GM18951 (cell line): Measurements from ENCODE around the gene CCDC63.

Experiments used
- POLR2A ChIP-seq: IDR thresholded peaks from 4 replicates; pipeline ENCODE4 v1.6.1; 2011; ENCODE audit warnings: mild to moderate bottlenecking; ENCODE audit not compliant: insufficient read length, insufficient read depth; ENCODE audit errors: extremely low read depth
- in situ Hi-C: fragments of 300-500 bp; cut with MboI; formaldehyde crosslinking; loops from one replicate; pipeline ENCODE4 v1.12.0; 2022; ENCODE audit warnings: low sequenced_read_pairs, mixed read lengths, inconsistent platforms; ENCODE audit not compliant: unreplicated experiment

Gene CCDC63

DNA sequence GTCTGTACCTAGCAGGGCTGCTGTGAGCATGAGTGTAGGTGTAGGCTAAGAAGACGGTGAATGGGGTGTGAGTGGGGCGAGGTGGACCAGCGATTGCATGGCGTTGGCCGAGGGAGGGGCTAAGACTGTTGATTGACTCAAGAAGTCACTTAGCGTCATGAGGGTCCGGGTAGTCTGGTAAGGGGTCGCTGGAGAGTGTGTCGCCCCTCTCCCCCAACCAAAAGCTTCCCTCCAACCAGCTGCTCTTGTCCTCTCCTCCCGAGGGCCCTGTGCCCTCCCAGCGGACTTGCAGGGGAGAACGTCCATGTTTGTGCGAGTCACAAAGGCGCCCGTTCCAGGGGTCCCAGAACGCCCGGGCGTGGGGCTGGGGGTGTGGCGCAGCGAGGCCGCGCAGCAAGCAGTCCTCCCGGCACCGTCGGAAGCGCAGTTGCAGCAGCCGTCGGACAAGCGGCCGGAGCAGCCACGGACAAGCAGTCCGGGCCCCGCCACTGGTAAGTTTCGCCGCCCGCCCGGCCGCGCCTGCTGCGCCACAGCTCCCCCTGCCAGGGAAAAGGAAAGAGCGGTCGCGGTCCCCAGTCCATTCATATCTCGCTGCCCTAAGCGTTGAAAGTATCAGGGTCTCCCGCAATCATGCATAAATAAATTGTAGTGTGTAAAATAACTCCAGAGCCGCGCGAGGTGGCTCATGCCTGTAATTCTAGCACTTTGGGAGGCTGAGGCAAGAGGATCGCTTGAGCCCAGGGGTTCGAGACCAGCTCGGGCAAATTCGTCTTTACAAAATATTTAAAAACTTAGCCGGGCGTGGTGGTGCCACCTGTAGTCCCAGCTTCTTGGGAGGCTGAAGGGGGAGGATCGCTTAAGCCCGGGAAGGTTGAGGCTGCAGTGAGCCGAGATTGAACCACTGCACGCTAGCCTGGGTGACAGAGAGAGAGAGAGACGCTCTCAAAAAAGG, at the start of gene CCDC63:
CCDC63 (plus strand) TSS at position 373 of the 952 bp plus-strand sequence. CDS start 5,968 bp downstream, outside the sequence.
- no peak for TF ChIP-seq POLR2A
- in situ Hi-C loops, result loop anchor here (25.0 kb wide), 1 partner anchor 385 kb away; the partner anchor contains the start of genes ARPC3, FAM216A and GPN3

DNA sequence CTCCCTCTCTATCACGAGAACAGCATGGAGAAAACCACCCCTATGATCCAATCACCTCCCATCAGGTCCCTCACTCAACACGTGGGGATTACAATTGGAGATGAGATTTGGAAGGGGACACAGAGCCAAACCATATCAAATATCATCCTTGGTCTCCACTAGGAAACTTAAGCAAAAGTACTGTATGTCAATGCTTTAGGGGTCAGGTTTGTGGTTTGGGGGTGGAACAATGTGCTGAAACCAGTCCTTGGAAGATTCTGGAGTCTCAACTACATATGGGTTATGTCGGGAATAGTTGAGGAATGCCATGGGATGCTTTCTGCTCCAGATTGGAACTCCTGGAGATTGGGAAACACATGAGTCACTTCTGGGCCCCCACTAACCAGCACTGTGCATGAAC, 48.3 kb upstream of the CCDC63 start:
- no peak for TF ChIP-seq POLR2A
- in situ Hi-C loops, result no loop called here

DNA sequence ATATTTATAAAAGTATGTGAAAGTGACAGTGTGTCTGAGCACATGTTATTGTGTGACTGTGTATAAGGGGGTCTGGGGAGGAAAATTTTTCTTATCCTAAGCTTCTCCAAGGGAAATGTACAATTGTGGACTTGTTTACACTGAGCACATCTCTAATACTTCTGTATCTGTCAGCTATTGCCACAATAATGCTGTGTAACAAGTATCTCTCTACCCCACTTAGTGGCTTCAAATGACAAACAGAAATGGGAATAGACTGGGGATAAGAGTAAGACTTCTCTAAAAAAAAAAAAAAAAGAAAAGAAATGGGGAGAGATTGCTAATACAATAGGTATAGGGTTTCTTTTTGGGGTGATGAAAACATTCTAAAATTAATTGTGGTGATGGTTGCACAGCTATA, 44.3 kb upstream of the CCDC63 start:
- in situ Hi-C loops, result no loop called here
- TF ChIP-seq POLR2A, result no peak

DNA sequence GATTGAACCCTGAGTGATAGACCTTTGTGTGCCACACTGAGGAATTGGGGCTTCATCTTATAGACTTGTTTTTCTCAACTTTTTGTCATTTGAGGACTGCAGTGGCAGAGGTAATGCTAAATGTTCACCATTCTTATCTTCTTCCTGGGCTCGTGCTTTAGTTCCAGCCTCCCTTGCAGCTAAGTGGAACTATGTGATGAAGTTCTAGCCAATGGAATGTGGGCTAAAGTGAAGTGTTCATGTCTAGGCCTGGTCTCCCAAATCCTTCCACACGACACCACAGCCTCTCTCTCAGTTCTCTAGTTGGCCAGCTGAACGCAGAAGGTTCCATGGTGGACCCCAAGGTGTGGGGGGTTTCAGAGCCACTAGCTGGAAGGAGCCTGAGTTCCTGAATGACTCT, 42.4 kb upstream of the CCDC63 start:
- in situ Hi-C loops, result no loop called here
- no peak for TF ChIP-seq POLR2A

DNA sequence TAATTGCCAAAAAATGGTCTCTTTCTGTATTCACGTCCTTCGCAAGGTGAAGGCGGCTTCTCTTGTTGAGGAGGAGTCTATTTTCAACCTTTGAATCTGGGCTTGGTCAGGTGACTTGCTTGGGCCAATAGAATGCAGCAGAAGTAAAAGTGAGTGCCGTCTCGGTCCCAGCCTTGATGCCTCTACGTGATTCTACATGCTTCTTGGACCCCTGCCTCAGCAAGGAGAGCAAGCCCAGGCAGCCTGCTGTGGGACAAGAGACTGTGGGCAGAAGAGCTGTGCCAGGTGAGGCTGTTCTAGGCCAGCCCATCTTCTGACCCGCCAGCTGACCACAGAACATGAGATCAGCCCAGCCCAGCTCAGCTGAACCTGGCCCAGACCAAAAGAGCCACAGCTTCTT, 39.1 kb upstream of the CCDC63 start:
- TF ChIP-seq POLR2A, result no peak
- in situ Hi-C loops, result no loop called here

DNA sequence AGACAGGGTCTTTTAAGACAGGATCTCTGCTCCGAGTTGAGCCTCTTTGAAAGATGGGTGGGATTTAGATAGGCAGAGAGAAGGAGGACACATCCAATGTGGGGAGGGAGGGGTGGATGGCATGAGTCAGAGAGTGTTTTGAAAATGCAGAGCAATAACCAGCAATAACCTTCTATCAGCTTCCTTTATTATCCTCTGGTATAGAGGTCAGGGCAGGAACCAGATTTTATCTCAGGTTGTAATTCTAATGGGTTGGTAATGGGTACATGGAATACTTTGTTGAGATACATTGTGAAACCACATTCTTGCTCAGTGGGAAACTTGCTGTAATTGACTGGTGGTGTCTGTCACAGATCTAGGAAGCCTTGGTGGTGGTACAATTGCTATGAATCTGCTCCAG, 37.6 kb upstream of the CCDC63 start:
- in situ Hi-C loops, result no loop called here
- TF ChIP-seq POLR2A, result no peak

DNA sequence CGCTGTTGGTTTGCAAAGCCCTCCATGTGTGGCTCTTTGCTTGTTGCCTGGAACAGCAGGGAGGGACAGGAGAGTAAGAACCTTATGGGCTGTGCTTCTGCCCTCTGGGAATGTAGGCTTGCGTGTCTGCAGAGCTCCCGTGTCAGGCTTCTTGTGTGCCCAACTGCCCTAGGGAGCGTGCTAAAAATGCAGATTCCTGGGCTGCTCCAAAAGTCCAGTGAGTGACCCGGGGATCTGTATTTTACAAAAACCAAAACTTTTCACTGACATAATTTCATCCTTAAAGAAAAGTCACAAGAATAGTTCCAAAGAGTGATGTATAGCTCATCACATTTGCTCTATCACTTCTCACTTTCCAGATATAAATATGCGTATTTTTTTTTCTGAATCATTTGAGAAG, 34.8 kb upstream of the CCDC63 start:
- TF ChIP-seq POLR2A, result no peak
- in situ Hi-C loops, result no loop called here

DNA sequence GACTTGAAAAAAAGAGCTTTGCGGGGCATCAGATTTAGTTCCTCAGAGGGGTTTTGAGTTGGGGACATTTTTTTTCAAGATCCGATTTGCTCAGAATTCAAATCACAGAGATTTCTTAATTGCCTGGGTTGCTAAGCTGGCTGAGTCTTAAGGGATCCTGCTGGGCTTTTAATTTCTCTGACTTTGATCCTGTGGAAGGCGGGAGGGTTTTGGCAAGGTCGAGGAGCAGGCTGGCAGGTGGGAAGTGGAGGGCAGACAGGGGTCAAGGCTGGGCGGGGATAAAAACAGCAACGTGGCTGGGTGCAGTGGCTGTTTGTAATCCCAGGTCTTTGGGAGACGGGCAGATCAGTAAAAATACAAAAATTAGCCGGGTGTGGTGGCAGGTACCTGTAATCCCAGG, 33.5 kb upstream of the CCDC63 start:
- in situ Hi-C loops, result no loop called here
- no peak for TF ChIP-seq POLR2A

DNA sequence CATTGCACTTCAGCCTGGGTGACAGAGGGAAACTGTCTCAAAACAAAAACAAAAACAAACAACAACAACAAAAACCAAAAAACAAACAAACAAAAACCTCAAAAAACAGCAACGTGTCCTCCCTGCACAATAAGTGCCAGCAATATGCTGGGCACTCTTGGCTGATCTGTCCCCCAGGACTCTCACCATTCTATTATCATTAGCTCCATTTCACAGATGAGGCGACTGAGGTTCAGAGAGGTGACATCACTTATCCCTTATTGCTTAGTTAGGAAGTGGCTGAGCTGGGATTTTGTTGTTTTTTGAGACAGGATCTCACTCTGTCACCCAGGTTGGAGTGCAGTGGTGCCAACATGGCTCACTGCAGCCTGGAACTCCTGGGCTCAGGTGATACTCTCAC, 33.0 kb upstream of the CCDC63 start:
- no peak for TF ChIP-seq POLR2A
- in situ Hi-C loops, result no loop called here

DNA sequence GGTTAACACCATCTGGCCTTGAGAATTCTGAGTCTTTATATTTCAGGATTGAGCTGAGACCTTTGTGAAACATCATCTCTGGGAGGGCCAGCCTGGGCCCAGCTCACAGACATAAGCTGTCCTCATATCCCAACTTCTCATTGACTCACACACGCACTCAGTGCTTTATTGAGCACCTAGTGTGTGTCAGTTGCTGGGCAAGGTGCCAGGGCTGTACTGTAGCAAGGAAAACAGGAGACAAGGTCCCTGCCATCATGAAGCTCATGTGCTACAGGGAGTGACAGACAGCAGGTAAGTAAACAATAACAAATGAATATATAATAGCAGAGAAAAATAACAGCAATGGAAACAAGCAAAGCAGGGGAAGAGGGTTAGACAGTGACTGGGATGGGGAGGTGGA, 30.5 kb upstream of the CCDC63 start:
- in situ Hi-C loops, result no loop called here
- no peak for TF ChIP-seq POLR2A

DNA sequence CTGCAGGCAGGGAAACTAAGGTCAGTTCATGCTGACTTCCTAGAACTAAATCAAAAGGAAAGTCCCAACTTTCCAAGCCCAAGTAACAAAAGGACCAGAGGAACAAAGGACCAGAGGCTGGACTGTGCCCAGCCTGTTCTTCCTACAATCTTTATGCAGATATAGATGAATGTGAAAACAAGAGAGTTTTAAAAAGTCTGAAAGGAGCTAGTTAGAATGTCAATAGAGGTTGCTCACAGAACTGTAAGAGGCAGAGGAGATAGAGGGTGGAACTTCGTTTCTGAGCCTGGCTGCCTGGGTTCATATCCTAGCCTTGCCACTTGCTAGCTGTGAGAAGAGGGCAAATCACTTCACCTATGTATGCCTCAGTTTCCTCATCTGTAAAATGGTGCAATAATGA, 30.0 kb upstream of the CCDC63 start:
- no peak for TF ChIP-seq POLR2A
- in situ Hi-C loops, result no loop called here

DNA sequence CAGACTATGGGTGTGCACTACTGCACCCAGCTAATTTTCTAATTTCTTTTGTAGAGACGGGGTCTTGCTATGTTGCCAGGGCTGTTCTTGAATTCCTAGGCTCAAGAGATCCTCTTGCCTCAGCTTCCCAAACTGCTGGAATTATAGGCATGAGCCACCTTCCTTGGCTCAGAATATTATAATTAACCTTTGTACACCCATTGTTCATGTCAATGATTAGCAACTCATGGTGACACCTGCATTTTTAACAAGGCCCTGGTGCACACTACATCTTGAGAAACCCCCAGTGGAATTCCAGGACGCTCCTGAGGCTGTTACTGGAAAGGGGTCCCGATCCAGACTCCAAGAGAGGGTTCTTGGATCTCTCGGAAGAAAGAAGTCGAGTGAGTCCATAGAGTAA, 28.3 kb upstream of the CCDC63 start:
- in situ Hi-C loops, result no loop called here
- no peak for TF ChIP-seq POLR2A

DNA sequence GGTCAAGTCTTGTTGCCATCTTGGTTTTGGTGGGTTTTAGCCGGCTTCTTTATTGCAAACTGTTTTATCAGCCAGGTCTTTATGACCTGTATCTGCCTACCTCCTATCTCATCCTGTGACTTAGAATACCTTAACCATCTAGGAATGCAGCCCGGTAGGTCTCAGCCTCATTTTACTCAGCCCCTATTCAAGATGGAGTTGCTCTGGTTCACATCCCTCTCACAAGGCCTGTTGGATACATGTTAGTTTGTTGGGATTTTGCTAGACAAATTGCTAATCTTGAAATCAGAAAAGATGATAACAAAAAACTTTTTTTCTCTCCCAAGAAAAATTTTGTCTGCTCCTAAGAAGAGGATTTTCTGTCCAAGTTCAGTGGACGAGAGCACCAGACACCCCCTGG, 27.6 kb upstream of the CCDC63 start:
- no peak for TF ChIP-seq POLR2A
- in situ Hi-C loops, result no loop called here

DNA sequence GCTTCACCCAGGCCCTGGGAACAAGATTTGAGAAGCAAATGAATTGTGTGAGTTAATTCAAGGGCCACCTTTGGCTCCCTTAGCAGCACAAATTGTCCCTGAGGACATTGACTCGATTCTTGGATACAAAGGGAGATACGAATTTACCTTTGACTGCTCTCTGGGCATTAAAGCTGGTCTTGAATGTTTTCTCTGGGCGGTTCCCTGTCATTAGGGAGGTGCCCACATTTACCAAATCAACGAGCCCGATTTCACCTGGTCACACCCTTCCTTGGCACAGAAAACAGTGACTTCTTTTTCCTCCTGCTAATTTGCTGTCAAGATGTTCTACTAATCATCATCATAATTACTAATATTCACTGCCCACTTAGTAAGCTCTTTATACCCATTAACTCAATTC, 27.1 kb upstream of the CCDC63 start:
- in situ Hi-C loops, result loop anchor here (10.0 kb wide), 2 partner anchors 115 to 195 kb away; no protein-coding TSS in a partner anchor
- no peak for TF ChIP-seq POLR2A
